DOHH2 (cell line): ENCODE data around the gene SURF1.

ENCODE experiments used
- CTCF ChIP-seq: fragments of 200-600 bp; sonication (generic); IDR thresholded peaks from one replicate; pipeline ENCODE4 v1.5.1; 2014; ENCODE audit warnings: antibody characterized with exemption, mild to moderate bottlenecking, low read depth, low read length; ENCODE audit not compliant: poor library complexity, severe bottlenecking
- EZH2phosphoT487 ChIP-seq: fragments of 200-600 bp; sonication (generic); IDR thresholded peaks from 2 replicates; pipeline ENCODE4 v1.6.1; 2017; ENCODE audit warnings: borderline replicate concordance, mild to moderate bottlenecking, antibody characterized with exemption, low read length, moderate library complexity, mixed read lengths

GRCh38 chr9:133374612-133375115 is 18.4 kb upstream of the SURF1 start:
- TF ChIP-seq CTCF (no peak), EZH2phosphoT487 (no peak)
